Measurements from ENCODE around the gene STK4.

DNA sequence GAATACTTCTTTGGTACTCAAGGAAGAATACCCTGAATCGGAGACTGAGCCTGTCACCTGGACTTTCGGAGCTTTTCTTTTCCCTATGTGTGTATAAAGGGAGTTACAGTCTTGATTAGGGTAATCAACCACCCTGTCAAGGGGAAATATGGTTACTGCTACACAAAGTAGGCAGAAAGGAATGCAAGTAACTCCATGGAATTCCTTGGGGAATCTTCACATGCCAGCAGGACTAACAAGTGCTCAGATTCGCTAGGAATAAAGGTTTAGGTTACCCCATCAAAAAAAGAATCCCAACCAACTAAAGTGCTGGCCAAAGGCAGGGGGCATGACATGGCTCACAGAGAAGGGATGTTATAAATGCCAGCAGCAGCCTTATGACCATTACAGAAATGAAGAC lies 124.2 kb downstream of the STK4 start:
- no peak for TF ChIP-seq CTCF (IDR thresholded peaks at IDR 0.05; ENCODE audit: insufficient read depth, low read length)
- TF ChIP-seq, protein P1, sequence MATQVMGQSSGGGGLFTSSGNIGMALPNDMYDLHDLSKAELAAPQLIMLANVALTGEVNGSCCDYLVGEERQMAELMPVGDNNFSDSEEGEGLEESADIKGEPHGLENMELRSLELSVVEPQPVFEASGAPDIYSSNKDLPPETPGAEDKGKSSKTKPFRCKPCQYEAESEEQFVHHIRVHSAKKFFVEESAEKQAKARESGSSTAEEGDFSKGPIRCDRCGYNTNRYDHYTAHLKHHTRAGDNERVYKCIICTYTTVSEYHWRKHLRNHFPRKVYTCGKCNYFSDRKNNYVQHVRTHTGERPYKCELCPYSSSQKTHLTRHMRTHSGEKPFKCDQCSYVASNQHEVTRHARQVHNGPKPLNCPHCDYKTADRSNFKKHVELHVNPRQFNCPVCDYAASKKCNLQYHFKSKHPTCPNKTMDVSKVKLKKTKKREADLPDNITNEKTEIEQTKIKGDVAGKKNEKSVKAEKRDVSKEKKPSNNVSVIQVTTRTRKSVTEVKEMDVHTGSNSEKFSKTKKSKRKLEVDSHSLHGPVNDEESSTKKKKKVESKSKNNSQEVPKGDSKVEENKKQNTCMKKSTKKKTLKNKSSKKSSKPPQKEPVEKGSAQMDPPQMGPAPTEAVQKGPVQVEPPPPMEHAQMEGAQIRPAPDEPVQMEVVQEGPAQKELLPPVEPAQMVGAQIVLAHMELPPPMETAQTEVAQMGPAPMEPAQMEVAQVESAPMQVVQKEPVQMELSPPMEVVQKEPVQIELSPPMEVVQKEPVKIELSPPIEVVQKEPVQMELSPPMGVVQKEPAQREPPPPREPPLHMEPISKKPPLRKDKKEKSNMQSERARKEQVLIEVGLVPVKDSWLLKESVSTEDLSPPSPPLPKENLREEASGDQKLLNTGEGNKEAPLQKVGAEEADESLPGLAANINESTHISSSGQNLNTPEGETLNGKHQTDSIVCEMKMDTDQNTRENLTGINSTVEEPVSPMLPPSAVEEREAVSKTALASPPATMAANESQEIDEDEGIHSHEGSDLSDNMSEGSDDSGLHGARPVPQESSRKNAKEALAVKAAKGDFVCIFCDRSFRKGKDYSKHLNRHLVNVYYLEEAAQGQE (IDR thresholded peaks at IDR 0.05; ENCODE audit: insufficient replicate concordance, low read depth): no peak
- no peak for TF ChIP-seq POLR2AphosphoS5 (IDR thresholded peaks at IDR 0.05; ENCODE audit: low read depth)
- TF ChIP-seq GABPA (IDR thresholded peaks at IDR 0.05; ENCODE audit: low read depth): no peak

All from HL-60 (cell line).